Mammary epithelial cell (primary cell): ENCODE results near the gene EPB41L1.

ENCODE experiments used
- EZH2 ChIP-seq: IDR thresholded peaks from 2 replicates; pipeline ENCODE4 v1.6.1; 2012; ENCODE audit warnings: low read length, inconsistent platforms, borderline replicate concordance
- TF ChIP-seq, protein P1 (sequence below), 2 donors: IDR thresholded peaks in 1 of 2; conservative IDR thresholded peaks in 1 of 2; 2 replicates each; pipeline ENCODE4 v1.5.1; 2011 to 2012; ENCODE audit warnings: inconsistent platforms in 2 of 2, low read length in 2 of 2, mild to moderate bottlenecking in 2 of 2, control low read depth in 1 of 2, low read depth in 1 of 2; ENCODE audit not compliant: insufficient read depth in 1 of 2; ENCODE audit errors: extremely low read depth in 1 of 2

DNA sequence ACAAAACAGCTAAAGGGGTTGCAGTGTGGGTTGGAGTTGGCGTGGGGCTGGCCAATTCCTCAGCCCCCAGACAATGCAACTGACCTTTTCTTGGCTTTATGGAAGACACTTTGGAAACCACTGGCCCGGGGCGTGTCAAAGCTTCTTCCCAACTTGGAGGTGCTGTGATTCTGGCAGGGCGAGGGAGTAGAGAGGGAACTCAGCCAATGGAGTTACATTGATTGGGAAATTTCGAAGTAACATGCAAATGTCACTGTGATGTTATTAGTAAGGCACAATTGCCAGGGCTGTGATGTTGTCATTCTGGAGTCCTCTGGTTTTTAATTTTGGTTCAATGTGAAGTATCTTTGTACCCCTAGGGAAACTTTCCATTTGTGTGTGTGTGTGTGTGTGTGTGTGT, 41.5 kb upstream of the EPB41L1 start:
- TF ChIP-seq, protein P1, sequence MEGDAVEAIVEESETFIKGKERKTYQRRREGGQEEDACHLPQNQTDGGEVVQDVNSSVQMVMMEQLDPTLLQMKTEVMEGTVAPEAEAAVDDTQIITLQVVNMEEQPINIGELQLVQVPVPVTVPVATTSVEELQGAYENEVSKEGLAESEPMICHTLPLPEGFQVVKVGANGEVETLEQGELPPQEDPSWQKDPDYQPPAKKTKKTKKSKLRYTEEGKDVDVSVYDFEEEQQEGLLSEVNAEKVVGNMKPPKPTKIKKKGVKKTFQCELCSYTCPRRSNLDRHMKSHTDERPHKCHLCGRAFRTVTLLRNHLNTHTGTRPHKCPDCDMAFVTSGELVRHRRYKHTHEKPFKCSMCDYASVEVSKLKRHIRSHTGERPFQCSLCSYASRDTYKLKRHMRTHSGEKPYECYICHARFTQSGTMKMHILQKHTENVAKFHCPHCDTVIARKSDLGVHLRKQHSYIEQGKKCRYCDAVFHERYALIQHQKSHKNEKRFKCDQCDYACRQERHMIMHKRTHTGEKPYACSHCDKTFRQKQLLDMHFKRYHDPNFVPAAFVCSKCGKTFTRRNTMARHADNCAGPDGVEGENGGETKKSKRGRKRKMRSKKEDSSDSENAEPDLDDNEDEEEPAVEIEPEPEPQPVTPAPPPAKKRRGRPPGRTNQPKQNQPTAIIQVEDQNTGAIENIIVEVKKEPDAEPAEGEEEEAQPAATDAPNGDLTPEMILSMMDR (conservative IDR thresholded peaks at IDR 0.05 in 1 of 2, IDR thresholded peaks at IDR 0.05 in 1 of 2; ENCODE audit: extremely low read depth in 1 of 2, insufficient read depth in 1 of 2, low read depth in 1 of 2, low read length in 2 of 2): no peak
- no peak for TF ChIP-seq EZH2
